HFFc6 (cell line): Measurements from ENCODE around the gene TMEM17. TPM values are rescaled to one million over a fixed set of nuclear protein-coding genes. Genes with fewer than 3 reads are reported as not detected.

Experiments used
- DNase-seq: peaks from one replicate; pipeline ENCODE4 v3.0.0-alpha.2; 2018
- H3K27ac Mint-ChIP-seq: 2 replicates; pipeline ENCODE4 v1.8.0; 2020; ENCODE audit warnings: mild to moderate bottlenecking, mixed read lengths
- H3K27me3 Mint-ChIP-seq: 2 replicates; pipeline ENCODE4 v1.8.0; 2021; ENCODE audit warnings: mild to moderate bottlenecking, moderate library complexity, mixed read lengths; ENCODE audit not compliant: insufficient read depth
- H3K36me3 Mint-ChIP-seq: 2 replicates; pipeline ENCODE4 v1.8.0; 2021; ENCODE audit warnings: low read depth, mixed read lengths
- H3K4me1 Mint-ChIP-seq: 2 replicates; pipeline ENCODE4 v1.8.0; 2020; ENCODE audit warnings: low read depth, mixed read lengths
- H3K4me3 Mint-ChIP-seq: 2 replicates; pipeline ENCODE4 v1.8.0; 2020; ENCODE audit warnings: mild to moderate bottlenecking, moderate library complexity, mixed read lengths
- H3K9me3 Mint-ChIP-seq: 2 replicates; pipeline ENCODE4 v1.8.0; 2020; ENCODE audit warnings: mild to moderate bottlenecking, mixed read lengths
- CTCF ChIP-seq: fragments of 200-600 bp; sonication (generic); IDR thresholded peaks from 2 replicates; pipeline ENCODE4 v1.5.0; 2021; ENCODE audit warnings: antibody characterized with exemption, mild to moderate bottlenecking
- total RNA-seq, 6 experiments: library from RNA; stranded (reverse); fragmentation: NEBNext Ultra II Directional; extraction: Animal tissue kit (Norgen Biotek cat#: 25700); gene quantifications; 2 replicates in 1 of 6; 3 replicates in 5 of 6; pipeline ENCODE4 v1.2.3, GENCODE V29; 2021

TMEM17 gene
- total RNA-seq, 6 experiments from 2014 or later, result 2.4 to 4.4 (median 3.4) TPM

DNA sequence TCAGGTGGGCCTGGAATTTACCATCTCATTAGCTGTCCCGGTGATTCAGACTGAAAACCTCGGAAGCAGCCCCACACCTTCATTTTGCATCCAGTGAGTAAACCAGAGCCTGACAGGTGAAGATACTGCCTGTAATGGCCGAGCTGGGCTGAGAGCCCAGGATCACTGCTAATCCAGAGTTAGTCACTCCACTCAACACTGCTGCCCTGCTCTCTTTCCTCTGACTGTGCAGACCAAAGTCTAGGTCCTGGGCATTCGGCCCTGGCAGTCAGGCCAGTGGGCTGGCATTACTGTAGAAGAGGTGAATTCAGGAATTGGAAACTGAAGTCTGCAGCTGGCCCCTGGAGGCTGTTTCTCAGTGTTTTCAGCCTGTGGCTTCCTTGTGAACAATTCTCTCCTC is 44.3 kb downstream of the TMEM17 start:
- Mint-ChIP-seq H3K4me1 (peaks cover 33% of the 10 kb centered on the region), H3K4me3 (no peak overlapping the region), H3K27me3 (no peaks in the 10 kb centered on the region; the same call in 1 of the 2 replicates), H3K36me3 (no peaks in the 10 kb centered on the region), H3K9me3 (no peaks in the 10 kb centered on the region), H3K27ac (no peak overlapping the region)
- no peak for TF ChIP-seq CTCF
- peak; percentile 51 for DNase-seq

- no peaks in the 10 kb centered on the region; the same call in 1 of the 2 replicates for H3K27me3 Mint-ChIP-seq
- H3K36me3 Mint-ChIP-seq, result no peaks in the 10 kb centered on the region
- H3K4me3 Mint-ChIP-seq, result no peak overlapping the region
- H3K9me3 Mint-ChIP-seq, result no peaks in the 10 kb centered on the region
- DNase-seq, result no peak
- no peak for TF ChIP-seq CTCF
- no peak overlapping the region for H3K27ac Mint-ChIP-seq
- peaks cover 38% of the 10 kb centered on the region for H3K4me1 Mint-ChIP-seq
These were observed 44.9 kb downstream of the TMEM17 start for GRCh38 chr2:62461017-62461553.

DNA sequence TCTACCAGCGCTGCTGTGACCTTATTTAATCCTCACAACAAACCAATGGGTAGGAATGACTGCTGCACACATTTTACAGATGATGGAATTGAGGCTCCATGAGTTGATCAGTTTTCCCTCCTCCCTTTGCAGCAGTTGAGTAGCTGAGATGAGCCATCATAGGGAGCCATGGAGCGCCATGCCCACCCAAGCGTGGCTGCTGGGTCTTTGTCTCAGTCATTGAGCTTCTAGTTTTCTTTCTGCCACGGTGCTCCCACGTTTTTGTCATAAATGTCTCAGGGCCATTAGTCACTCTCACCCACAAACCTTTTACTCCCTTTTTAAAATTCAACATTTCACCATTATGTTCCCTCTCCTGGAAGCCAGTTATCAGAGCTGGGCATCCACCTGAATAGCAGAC is 45.8 kb downstream of the TMEM17 start:
- no peaks in the 10 kb centered on the region; the same call in 1 of the 2 replicates for H3K27me3 Mint-ChIP-seq
- peaks cover 42% of the 10 kb centered on the region for H3K4me1 Mint-ChIP-seq
- no peaks in the 10 kb centered on the region for H3K9me3 Mint-ChIP-seq
- H3K27ac Mint-ChIP-seq, result no peak overlapping the region
- no peak for TF ChIP-seq CTCF
- no peaks in the 10 kb centered on the region for H3K36me3 Mint-ChIP-seq
- no peak overlapping the region for H3K4me3 Mint-ChIP-seq
- DNase-seq, result no peak

DNA sequence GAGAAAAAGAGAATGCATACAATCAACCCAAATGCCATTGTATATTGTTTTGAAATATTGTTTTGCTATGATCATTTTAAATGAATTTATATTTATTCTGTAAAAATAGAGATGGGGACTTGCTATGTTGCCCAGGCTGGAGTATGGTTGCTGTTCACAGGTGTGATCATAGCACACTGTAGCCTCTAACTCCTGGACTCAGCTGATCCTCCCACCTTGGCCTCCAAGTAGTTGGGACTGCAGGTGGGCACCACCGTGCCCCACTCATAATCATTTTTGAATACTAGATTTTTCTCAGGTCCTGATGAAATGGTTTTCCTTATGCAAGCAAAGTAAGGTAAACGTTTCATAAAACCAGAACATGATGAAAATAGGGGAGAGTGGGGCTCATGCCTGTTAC is 46.3 kb downstream of the TMEM17 start:
- no peaks in the 10 kb centered on the region; the same call in 1 of the 2 replicates for H3K27me3 Mint-ChIP-seq
- H3K4me1 Mint-ChIP-seq, result peaks cover 38% of the 10 kb centered on the region
- no peaks in the 10 kb centered on the region for H3K9me3 Mint-ChIP-seq

DNA sequence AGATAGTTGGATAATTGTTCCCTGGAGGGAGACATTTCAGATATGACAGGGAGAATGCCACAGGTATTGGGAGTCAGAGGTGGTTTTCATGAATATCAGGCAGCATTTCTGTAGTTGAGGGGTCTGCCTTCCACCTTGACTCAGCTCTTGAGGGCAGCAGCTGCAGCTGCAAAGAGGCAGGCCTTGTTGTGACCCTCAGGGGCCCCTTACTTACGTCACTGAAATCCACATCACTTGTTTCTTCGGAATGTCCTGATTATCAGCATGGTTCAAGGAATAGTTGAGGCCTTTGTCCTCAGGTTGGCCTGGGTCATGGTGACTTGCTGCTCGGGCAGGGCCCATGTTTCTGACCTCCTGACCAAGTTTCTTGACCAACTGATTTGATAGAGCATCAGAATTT is 46.9 kb downstream of the TMEM17 start:
- H3K27ac Mint-ChIP-seq, result no peak overlapping the region
- no peak for TF ChIP-seq CTCF

More for the DNA sequence above, 46.3 kb downstream of the TMEM17 start:
- DNase-seq, result no peak
- no peaks in the 10 kb centered on the region for H3K36me3 Mint-ChIP-seq
- no peak for TF ChIP-seq CTCF
- no peak overlapping the region for H3K4me3 Mint-ChIP-seq
- H3K27ac Mint-ChIP-seq, result no peak overlapping the region

More for the DNA sequence above, 46.9 kb downstream of the TMEM17 start:
- Mint-ChIP-seq H3K36me3 (no peaks in the 10 kb centered on the region), H3K4me1 (peaks cover 33% of the 10 kb centered on the region), H3K27me3 (no peaks in the 10 kb centered on the region; the same call in 1 of the 2 replicates), H3K9me3 (no peaks in the 10 kb centered on the region), H3K4me3 (no peak overlapping the region)
- DNase-seq, result no peak
